ENCODE measurements around the gene ARID3A. TPM values are rescaled to one million over a fixed set of nuclear protein-coding genes. Genes with fewer than 3 reads are reported as not detected.
A peak's percentile ranks its signal among the peaks of the same experiment; 100 is the strongest.
"Not testable (repeated sequence)": the region's sequence is repeated elsewhere in the genome, so short reads cannot be mapped to it uniquely, and the experiment has no call there.

Gene ARID3A
- 10 to 100 TPM; 16.2 to 18.9 (median 17.1) TPM for polyA plus RNA-seq (ENCODE audit: insufficient read length in 3 of 3)

GRCh38 chr19:925526-926322 lies at the start of gene ARID3A:
TSS of gene ARID3A (plus strand) at chr19:926035. CDS start at chr19:929529, 3,494 bp downstream.
- DNase-seq (ENCODE audit: low read depth in 3 of 3, low spot score in 2 of 3), result peak in 1 of 3 donors; percentile 85

- no peak for DNase-seq (ENCODE audit: low read depth in 3 of 3, low spot score in 2 of 3)
These were observed 49.7 kb upstream of the ARID3A start for GRCh38 chr19:876089-876488.

GRCh38 chr19:876780-877314 lies 49.0 kb upstream of the ARID3A start:
- no peak for DNase-seq (ENCODE audit: low read depth in 3 of 3, low spot score in 2 of 3)

GRCh38 chr19:877992-878660 lies 47.7 kb upstream of the ARID3A start:
- not testable (repeated sequence) for DNase-seq (ENCODE audit: low read depth in 3 of 3, low spot score in 2 of 3)

GRCh38 chr19:878751-879561 lies 46.9 kb upstream of the ARID3A start:
- DNase-seq (ENCODE audit: low read depth in 3 of 3, low spot score in 2 of 3), result not testable (repeated sequence)

- no peak for DNase-seq (ENCODE audit: low read depth in 3 of 3, low spot score in 2 of 3)
These were observed 46.0 kb upstream of the ARID3A start for GRCh38 chr19:879711-880438.

GRCh38 chr19:881385-882071 lies 44.3 kb upstream of the ARID3A start:
- no peak for DNase-seq (ENCODE audit: low read depth in 3 of 3, low spot score in 2 of 3)

- DNase-seq (ENCODE audit: low read depth in 3 of 3, low spot score in 2 of 3), result no peak
These were observed 42.9 kb upstream of the ARID3A start for GRCh38 chr19:882871-883497.

GRCh38 chr19:883661-884211 lies 42.1 kb upstream of the ARID3A start:
- no peak for DNase-seq (ENCODE audit: low read depth in 3 of 3, low spot score in 2 of 3)

GRCh38 chr19:884420-885211 lies 41.2 kb upstream of the ARID3A start:
- DNase-seq (ENCODE audit: low read depth in 3 of 3, low spot score in 2 of 3), result no peak

GRCh38 chr19:885536-886224 lies 40.2 kb upstream of the ARID3A start:
- DNase-seq (ENCODE audit: low read depth in 3 of 3, low spot score in 2 of 3), result no peak

- no peak for DNase-seq (ENCODE audit: low read depth in 3 of 3, low spot score in 2 of 3)
These were observed 38.8 kb upstream of the ARID3A start for GRCh38 chr19:887072-887471.

- DNase-seq (ENCODE audit: low read depth in 3 of 3, low spot score in 2 of 3), result no peak
These were observed 38.2 kb upstream of the ARID3A start for GRCh38 chr19:887599-887998.

- no peak for DNase-seq (ENCODE audit: low read depth in 3 of 3, low spot score in 2 of 3)
These were observed 37.1 kb upstream of the ARID3A start for GRCh38 chr19:888581-889385.

GRCh38 chr19:889662-890295 lies 36.1 kb upstream of the ARID3A start:
- no peak for DNase-seq (ENCODE audit: low read depth in 3 of 3, low spot score in 2 of 3)

GRCh38 chr19:890831-891230 lies 35.0 kb upstream of the ARID3A start:
- DNase-seq (ENCODE audit: low read depth in 3 of 3, low spot score in 2 of 3), result no peak
